HG02623 (cell line): ENCODE results near the gene NOL4L.
"Not testable (repeated sequence)": the region's sequence is repeated elsewhere in the genome, so short reads cannot be mapped to it uniquely, and the experiment has no call there.

Experiments
- ATAC-seq: cut with Tn5 transposase; IDR thresholded peaks from one replicate; pipeline ENCODE4 v1.9.1; 2021; ENCODE audit warnings: moderate library complexity; ENCODE audit not compliant: unreplicated experiment

NOL4L gene

GRCh38 chr20:32578062-32578461 lies 7.1 kb downstream of the NOL4L start:
- ATAC-seq: not testable (repeated sequence)

- ATAC-seq: no peak
Measured at GRCh38 chr20:32577657-32578056, 7.5 kb downstream of the NOL4L start.

GRCh38 chr20:32577023-32577422 lies 8.1 kb downstream of the NOL4L start:
- ATAC-seq: no peak

- ATAC-seq: no peak
Measured at GRCh38 chr20:32576560-32576959, 8.6 kb downstream of the NOL4L start.

GRCh38 chr20:32575805-32576204 lies 9.3 kb downstream of the NOL4L start:
- ATAC-seq: no peak

GRCh38 chr20:32575227-32575581 lies 9.9 kb downstream of the NOL4L start:
- no peak for ATAC-seq

- no peak for ATAC-seq
Measured at GRCh38 chr20:32574296-32575226, 10.6 kb downstream of the NOL4L start.

GRCh38 chr20:32573167-32573851 lies 11.8 kb downstream of the NOL4L start:
- ATAC-seq: no peak

GRCh38 chr20:32572271-32572968 lies 12.7 kb downstream of the NOL4L start:
- no peak for ATAC-seq

GRCh38 chr20:32571566-32571965 lies 13.6 kb downstream of the NOL4L start:
- ATAC-seq: no peak

- no peak for ATAC-seq
Measured at GRCh38 chr20:32570401-32571190, 14.5 kb downstream of the NOL4L start.

- ATAC-seq: no peak
Measured at GRCh38 chr20:32569380-32570305, 15.5 kb downstream of the NOL4L start.

GRCh38 chr20:32569018-32569379 lies 16.1 kb downstream of the NOL4L start:
- ATAC-seq: no peak

GRCh38 chr20:32567384-32568178 lies 17.6 kb downstream of the NOL4L start:
- no peak for ATAC-seq

- ATAC-seq: no peak
Measured at GRCh38 chr20:32566379-32567374, 18.5 kb downstream of the NOL4L start.

GRCh38 chr20:32565735-32566032 lies 19.4 kb downstream of the NOL4L start:
- ATAC-seq: no peak

GRCh38 chr20:32564921-32565734 lies 20.0 kb downstream of the NOL4L start:
- no peak for ATAC-seq
